Urinary bladder (tissue), 4 donors: ENCODE data around the gene CLK1. TPM values are rescaled to one million over a fixed set of nuclear protein-coding genes. Genes with fewer than 3 reads are reported as not detected.
"Not testable (repeated sequence)": the region's sequence is repeated elsewhere in the genome, so short reads cannot be mapped to it uniquely, and the experiment has no call there.

Experiments used
- DNase-seq: peaks from one replicate; pipeline ENCODE4 v3.0.0-alpha.2; 2015; ENCODE audit errors: extremely low spot score
- H3K27ac ChIP-seq: one replicate; pipeline ENCODE4 v1.5.1; 2013; ENCODE audit warnings: low read depth, mild to moderate bottlenecking, moderate library complexity
- H3K36me3 ChIP-seq: one replicate; pipeline ENCODE4 v1.6.1; 2013; ENCODE audit warnings: mild to moderate bottlenecking, moderate library complexity; ENCODE audit not compliant: insufficient read depth
- H3K4me1 ChIP-seq: one replicate; pipeline ENCODE4 v1.6.1; 2013; ENCODE audit warnings: mild to moderate bottlenecking, moderate library complexity; ENCODE audit not compliant: insufficient read depth
- H3K4me3 ChIP-seq: one replicate; pipeline ENCODE4 v1.5.1; 2013; ENCODE audit warnings: low read depth, low read length
- WGBS: extraction: QIAGEN DNeasy Blood & Tissue Kit; methylation state at CpG from one replicate; pipeline ENCODE4 v1.1.7; 2013; 5-methylcytosine and 5-hydroxymethylcytosine counted together
- polyA plus RNA-seq: library from polyadenylated mRNA; stranded (reverse); fragments of 200-250 nt; gene quantifications from one replicate; pipeline ENCODE4 v1.2.3, GENCODE V29; 2013
- total RNA-seq: library from RNA; depleted of rRNA; stranded (reverse); fragments of >200 nt; gene quantifications from one replicate; pipeline ENCODE4 v1.2.3, GENCODE V29; 2014
- donor health status: healthy with polysubstance abuse.
- donor health status: healthy.

CLK1 gene
- total and polyA plus RNA-seq, 2 donors, result 101 to 251 TPM

DNA sequence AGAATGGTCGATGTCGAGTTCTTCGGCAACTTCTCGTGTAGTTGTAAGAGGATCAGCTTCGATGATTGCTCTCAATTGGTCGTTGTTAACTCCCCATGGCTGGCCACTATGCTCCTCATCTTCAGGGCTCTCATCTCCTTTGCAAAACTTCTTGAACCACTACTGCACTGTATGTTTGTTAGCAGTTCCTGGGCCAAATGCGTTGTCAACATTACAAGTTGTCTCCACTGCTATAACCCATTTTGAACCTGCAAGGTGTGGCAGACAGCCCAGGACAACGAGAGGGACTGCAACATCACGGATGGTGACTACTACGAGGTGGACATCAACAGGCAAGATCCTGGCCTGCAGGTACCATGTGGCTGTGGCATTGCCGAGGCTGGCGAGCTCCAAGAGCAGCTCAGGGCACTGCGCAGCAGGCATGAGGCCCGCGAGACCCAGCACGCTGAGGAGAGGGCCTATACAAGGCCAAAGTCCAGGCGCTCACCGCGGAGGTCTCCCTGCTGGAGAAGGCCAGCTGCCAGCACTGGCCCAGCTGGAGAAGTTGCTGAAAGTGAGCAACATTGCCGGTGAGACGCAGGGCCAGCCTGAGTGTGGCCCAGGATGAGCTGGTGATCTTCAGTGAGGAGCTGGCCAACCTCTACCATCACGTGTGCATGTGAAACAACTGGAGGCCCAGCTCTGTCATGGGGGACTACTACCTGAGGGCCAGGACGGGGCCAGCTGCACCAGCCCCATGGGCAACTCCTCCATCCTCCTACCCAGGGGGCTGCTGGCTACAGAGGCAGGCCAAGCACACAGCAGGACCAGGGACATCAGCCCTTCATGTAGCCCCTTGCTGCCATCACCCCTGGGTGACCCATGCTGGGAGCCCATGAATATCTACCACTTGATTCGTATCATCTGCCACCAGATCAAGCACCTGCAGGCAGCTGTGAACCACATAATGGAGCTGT, 20.2 kb downstream of the CLK1 start:
- 93% methylated on average over 24 of the region's 24 CpGs for WGBS
- no peaks in the 10 kb centered on the region for H3K4me1 ChIP-seq

DNA sequence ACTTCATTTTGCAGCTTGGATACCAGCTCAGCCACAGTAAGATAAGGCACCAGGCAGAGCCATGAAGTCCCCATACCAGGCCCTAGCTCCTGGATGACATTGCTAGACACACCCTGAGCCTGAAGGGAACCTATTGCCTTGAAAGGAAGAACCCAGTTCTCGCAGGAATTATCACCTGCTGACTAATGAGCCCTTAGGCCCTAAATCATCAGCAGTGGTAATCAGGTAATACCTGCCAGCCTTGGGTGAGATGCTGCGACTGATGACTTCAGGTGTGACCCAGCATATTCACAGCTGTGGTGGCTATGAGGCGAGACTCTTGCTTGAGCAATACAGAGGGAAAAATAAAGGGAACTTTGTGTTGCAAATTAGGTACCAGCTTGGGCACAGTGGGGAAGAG, 24.9 kb downstream of the CLK1 start:
- Histone ChIP-seq H3K4me3 (no peak overlapping the region), H3K36me3 (no peaks in the 10 kb centered on the region), H3K27ac (no peak overlapping the region), H3K4me1 (no peaks in the 10 kb centered on the region)
- DNase-seq, result no peak
- 80% methylated on average over 3 of the region's 3 CpGs for WGBS

More for the DNA sequence above, 20.2 kb downstream of the CLK1 start:
- no peak for DNase-seq
- Histone ChIP-seq H3K4me3 (no peak overlapping the region), H3K27ac (no peak overlapping the region), H3K36me3 (no peaks in the 10 kb centered on the region)

DNA sequence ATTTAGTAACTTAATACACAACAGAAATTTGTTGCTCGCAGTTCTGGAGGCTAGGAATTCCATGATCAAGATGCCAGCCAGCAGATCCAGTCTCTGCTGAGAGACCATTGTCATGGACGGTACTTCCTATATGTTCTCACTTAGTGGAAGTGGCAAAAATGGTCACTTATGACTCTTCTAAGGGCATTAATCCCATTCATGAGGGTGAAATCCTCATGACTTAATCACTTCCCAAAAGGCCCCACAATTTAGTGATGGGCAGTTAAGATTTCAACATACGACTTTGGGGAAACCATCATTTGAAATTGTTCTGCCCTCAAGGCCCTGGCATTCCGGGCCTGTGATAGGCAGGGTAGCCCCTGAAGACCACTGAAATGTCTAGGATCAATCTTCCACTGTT, 29.8 kb downstream of the CLK1 start:
- 86% methylated on average over 4 of the region's 4 CpGs for WGBS
- no peaks in the 10 kb centered on the region for H3K36me3 ChIP-seq
- H3K4me1 ChIP-seq, result no peaks in the 10 kb centered on the region
- no peak for DNase-seq
- H3K27ac ChIP-seq, result no peak overlapping the region
- no peak overlapping the region for H3K4me3 ChIP-seq

DNA sequence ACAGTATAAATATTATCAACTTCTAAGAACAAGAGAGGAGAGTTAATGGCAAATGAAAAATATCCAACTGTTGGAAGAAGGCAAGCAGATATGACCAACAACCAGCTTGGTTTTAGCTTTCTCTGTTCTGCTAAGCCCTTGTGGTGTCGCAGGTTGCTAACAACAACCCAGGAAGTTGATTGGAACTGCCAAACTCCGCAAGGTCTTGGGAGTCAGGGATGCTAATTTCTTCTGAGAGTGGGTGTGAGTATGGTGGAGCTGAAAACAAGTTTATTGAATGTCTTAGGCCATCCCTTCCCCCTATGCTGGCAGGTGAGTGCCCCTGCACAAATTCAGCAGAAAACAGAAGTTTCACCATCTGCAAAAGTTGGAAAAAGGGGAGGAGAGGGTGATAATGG, 35.2 kb downstream of the CLK1 start:
- H3K27ac ChIP-seq, result no peak overlapping the region
- DNase-seq, result no peak
- WGBS, result 87% methylated on average over 2 of the region's 2 CpGs

DNA sequence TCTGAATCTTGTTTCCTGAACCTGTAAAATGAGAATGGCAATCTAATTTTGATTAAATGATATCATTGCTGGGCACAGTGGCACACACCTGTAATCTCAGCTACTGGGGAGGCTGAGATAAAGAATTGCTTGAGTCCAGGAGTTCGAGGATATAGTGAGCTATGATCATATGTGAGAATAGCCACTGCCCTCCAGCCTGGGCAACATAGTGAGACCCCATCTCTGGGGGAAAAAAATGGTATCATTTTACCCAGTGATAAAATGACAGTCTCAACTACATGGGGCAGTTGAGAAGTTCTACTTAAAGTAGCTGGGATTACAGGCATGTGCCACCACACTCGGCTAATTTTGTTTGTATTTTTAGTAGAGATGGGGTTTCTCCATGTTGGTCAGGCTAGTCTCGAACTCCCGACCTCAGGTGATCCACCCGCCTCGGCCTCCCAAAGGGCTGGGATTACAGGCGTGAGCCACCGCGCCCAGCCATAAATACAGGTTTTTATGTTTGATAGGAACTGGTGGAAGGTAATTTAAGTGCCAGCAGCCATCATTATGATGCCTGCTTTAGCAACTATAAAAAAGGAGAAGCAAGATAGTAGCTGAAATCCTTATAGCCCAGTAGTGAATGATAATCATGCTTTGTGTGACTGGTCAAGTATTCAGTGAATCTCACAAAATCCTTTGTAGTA, 35.7 kb downstream of the CLK1 start:
- no peak overlapping the region for H3K27ac ChIP-seq
- no peak for DNase-seq
- WGBS, result 93% methylated on average over 9 of the region's 9 CpGs
- H3K4me3 ChIP-seq, result no peak overlapping the region
- no peaks in the 10 kb centered on the region for H3K36me3 ChIP-seq
- no peaks in the 10 kb centered on the region for H3K4me1 ChIP-seq

More for the DNA sequence above, 35.2 kb downstream of the CLK1 start:
- no peak overlapping the region for H3K4me3 ChIP-seq
- no peaks in the 10 kb centered on the region for H3K4me1 ChIP-seq
- H3K36me3 ChIP-seq, result no peaks in the 10 kb centered on the region

DNA sequence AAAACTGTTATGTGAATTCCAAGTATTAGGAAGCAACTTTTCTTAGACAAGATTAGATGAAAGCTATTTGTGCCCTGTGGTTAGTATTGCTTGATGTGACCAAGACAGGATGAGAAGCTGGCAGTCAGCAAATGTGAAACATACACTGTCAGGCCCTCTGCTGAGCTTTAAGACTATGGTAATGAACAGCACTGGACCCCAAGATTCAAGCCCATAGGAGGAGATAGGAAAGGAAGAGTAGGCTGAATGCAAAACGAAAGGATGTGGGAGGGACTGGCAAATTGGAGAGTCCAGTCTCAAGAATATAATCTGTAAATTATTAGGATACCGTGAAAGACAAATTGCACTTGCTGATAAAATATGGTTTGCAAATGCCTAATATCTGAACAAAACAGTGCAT, 36.4 kb downstream of the CLK1 start:
- Histone ChIP-seq H3K4me3 (no peak overlapping the region), H3K27ac (no peak overlapping the region), H3K4me1 (no peaks in the 10 kb centered on the region), H3K36me3 (no peaks in the 10 kb centered on the region)
- 88% methylated on average over 2 of the region's 2 CpGs for WGBS
- DNase-seq, result no peak

DNA sequence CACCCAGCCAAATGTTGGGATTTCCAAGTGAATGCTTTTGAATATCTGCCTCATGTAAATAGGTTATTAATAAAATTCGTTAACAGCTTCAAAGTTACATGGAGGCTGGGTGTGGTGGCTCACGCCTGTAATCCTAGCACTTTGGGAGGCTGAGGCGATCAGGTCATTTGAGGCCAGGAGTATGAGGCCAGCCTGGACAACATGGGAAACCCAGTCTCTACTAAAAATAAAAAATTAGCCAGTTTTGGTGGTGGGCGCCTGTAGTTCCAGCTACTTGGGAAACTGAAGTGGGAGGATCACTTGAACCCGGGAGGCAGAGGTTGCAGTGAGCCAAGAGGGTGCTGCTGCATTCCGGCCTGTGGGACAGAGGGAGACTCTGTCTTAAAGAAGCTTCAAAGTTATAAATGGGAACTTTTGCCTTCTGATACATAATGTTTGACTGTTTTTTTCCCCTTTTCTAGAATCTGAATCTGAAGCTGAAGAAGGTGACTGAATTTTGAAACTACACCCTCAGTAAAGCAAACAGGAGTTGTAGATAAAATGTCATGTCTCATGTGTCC, 42.7 kb downstream of the CLK1 start:
- WGBS, result 91% methylated on average over 6 of the region's 6 CpGs
- H3K36me3 ChIP-seq, result peaks cover 14% of the 10 kb centered on the region
- no peak for DNase-seq

DNA sequence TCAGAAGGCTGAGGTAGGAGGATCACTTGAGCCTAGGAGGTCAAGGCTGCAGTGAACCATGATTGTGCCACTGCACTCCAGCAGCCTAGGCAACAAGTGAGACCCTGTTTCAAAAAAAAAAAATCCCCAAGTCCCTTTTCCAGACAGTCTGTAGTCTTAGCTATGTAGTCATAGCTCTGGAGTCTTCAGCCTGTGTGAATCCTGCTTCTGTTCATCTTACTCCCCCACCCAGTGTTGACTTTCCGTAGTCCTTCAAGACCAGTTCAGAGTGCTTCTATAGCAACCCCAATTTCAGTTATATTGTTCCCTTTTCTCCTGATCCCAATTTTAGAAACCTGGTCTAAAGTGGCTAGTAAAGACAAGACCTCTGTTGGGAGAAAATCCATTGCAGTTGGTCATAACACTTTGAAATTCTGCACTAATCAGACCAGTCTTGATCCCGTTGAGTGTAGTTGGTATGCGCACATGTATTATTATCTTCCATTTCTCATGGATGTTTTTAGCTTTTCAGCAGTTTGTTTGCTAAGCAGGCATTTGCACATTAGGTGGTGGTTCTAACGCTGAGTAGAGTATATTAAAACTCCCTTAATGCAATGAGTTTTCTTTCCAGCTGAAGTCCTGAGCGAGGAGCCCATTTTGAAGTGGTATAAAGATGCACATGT, 43.8 kb downstream of the CLK1 start:
- H3K4me1 ChIP-seq, result no peaks in the 10 kb centered on the region
- no peak overlapping the region for H3K27ac ChIP-seq
- peaks cover 16% of the 10 kb centered on the region for H3K36me3 ChIP-seq
- no peak overlapping the region for H3K4me3 ChIP-seq
- no peak for DNase-seq
- WGBS, result 93% methylated on average over 5 of the region's 5 CpGs

More for the DNA sequence above, 42.7 kb downstream of the CLK1 start:
- Histone ChIP-seq H3K4me1 (no peaks in the 10 kb centered on the region), H3K4me3 (no peak overlapping the region), H3K27ac (no peak overlapping the region)

DNA sequence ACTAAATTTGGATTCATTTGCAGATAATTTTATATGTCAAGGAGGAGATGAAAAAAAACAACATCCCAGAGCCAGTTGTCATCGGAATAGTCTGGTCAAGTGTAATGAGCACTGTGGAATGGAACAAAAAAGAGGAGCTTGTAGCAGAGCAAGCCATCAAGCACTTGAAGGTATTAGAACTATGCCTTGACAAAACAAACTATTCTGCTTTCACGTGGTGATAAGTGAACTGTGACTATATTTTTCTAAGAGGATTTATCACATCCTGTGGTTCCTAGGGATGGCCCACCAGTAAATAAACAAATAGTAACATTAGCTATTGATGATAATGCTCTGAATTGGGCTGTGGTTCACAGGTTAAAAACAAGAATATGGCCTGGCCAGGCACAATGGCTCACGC, 45.7 kb downstream of the CLK1 start:
- 84% methylated on average over 3 of the region's 3 CpGs for WGBS
- not testable (repeated sequence) for H3K27ac ChIP-seq, H3K4me3 ChIP-seq, H3K4me1 ChIP-seq, DNase-seq
- peaks cover 19% of the 10 kb centered on the region for H3K36me3 ChIP-seq

DNA sequence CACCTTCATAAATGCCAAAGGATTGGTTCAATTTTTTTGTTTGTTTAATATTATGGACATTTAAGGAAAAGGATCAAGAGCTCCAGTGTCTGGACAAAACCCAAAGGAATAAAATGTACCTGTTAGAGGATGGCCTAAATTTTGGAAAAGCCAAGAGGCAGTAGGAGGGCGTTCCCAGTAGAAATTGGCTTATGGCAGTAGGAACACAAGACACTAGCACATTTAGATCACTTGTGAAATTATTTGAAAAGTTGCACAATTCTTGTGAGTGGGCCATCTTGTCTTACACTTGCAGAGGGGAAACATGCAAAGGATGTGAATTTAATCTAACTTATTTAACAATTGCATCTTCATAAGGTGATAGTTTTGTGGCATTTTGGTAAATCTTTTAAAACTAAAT, 49.5 kb downstream of the CLK1 start:
- Histone ChIP-seq H3K27ac (no peak overlapping the region), H3K36me3 (peaks cover 11% of the 10 kb centered on the region)
- 85% methylated on average over 1 of the region's 1 CpG for WGBS

DNA sequence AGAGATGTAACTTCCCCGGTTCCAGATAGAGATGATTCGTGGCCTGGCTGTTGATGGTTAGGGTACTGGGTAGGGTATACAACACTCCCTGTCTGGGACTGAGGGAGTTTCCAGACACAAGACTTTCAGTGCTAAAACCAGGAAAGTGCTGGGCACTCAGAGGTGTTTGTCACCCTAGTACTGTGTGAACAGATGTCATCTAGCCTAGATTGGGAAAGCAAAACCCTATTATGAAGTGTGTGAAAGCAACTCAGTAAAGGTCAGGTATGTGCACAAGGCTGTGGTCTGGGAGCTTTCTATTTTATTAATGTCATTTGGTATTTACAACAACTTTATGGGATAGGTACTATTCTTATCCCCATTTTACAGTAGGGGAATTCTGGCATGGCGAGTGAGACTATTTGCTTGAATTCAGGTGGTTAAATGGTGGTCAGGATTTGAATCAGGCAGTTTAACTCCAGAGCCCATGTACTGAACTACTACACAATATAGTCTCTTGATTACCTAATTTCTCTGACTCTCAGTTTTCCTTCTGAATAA, 50.1 kb downstream of the CLK1 start:
- Histone ChIP-seq H3K36me3 (peaks cover 11% of the 10 kb centered on the region), H3K4me3 (no peak overlapping the region), H3K27ac (no peak overlapping the region), H3K4me1 (no peaks in the 10 kb centered on the region)
- WGBS, result 70% methylated on average over 3 of the region's 3 CpGs
- DNase-seq, result no peak

More for the DNA sequence above, 49.5 kb downstream of the CLK1 start:
- Histone ChIP-seq H3K4me3 (no peak overlapping the region), H3K4me1 (no peaks in the 10 kb centered on the region)
- no peak for DNase-seq

DNA sequence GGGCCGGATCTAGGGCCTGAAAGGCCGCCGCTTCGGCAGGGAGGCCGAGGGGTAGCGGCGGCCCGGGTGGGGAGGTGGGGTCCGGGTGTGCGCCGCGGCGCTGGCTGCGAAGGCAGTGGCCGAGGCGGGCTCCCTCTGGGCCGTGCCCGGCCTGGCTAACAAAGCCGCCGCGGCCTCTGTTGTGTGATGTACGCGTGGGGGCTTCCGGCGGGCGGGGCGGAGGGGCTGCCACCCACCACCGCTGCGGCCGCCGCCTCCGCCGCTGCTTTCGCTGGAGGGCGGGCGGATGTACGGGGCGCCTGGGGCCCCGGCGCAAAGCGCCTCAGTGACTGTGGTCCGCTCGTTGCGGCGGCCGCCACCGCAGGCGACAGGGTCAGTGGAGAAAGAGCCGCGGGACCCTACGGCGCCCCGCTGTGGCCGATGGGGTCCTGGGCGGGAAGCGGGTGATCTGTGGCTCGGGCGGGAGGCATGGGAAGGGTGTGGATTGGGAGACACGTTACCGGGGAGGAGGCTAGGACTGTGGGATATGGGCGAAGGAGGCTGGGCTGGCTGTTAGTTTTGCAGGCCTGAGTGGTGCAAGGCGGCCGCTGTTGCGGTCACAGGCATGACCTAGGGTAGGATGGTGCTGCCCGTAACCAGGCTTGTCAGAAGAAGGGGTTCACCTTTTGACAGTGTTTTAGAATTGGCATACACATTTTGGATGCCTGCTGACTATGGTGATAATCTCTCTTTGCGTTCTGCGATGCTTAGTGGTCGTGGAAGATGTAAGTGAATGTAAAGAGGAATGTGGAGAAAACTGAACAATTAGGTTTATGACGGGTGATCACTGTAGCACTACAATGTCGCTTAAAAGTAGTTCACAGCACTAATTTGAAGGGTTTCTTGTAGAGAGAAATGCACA, 52.1 kb downstream of the CLK1 start:
- 1% methylated on average over 70 of the region's 70 CpGs for WGBS
- Histone ChIP-seq H3K36me3 (peaks cover 8% of the 10 kb centered on the region), H3K4me3 (peak overlapping the region; percentile 92), H3K4me1 (no peaks in the 10 kb centered on the region), H3K27ac (peak overlapping the region; percentile 96)
- peak; percentile 13 for DNase-seq
